ENCODE measurements around the gene SMAP2. TPM values are rescaled to one million over a fixed set of nuclear protein-coding genes. Genes with fewer than 3 reads are reported as not detected.

The SMAP2 gene
- total RNA-seq, 1 experiment from 2014 or later: 8.2 TPM

GRCh38 chr1:40384413-40384762, 10.9 kb downstream of the SMAP2 start:
- H3K14ac ChIP-seq (ENCODE audit: insufficient read depth, low read length): no peak overlapping the region
- no peak overlapping the region for H2BK120ac ChIP-seq (ENCODE audit: low read depth, low read length, poor library complexity, severe bottlenecking)
- H3K27me3 ChIP-seq (ENCODE audit: insufficient read depth, low read length): no peaks in the 10 kb centered on the region
- no peak overlapping the region for H3K4me3 Mint-ChIP-seq
- H2AFZ ChIP-seq (ENCODE audit: low read length): no peak overlapping the region
- DNase-seq: no peak
- TF ChIP-seq CTCF (conservative IDR thresholded peaks at IDR 0.05): no peak
- no peak overlapping the region for H4K91ac ChIP-seq (ENCODE audit: insufficient read length, low read depth, low read length)
- H2BK15ac ChIP-seq (ENCODE audit: low read depth, low read length): no peak overlapping the region
- no peaks in the 10 kb centered on the region for H3K9me3 Mint-ChIP-seq
- H3K23me2 ChIP-seq (ENCODE audit: insufficient read length, low read depth, low read length, poor library complexity, severe bottlenecking): no peaks in the 10 kb centered on the region
- H2BK5ac ChIP-seq (ENCODE audit: insufficient read length, low read length): no peak overlapping the region
- H3K4me2 ChIP-seq (ENCODE audit: insufficient read depth, insufficient read length, low read length): no peak overlapping the region
- H3K23ac ChIP-seq (ENCODE audit: insufficient read length, low read depth, low read length): no peak overlapping the region
- no peak overlapping the region for H3K27ac ChIP-seq (ENCODE audit: insufficient read length, low read depth, low read length)
- H4K5ac ChIP-seq (ENCODE audit: insufficient read length, low read depth, low read length): no peak overlapping the region
- H3K4ac ChIP-seq (ENCODE audit: low read depth, low read length): no peak overlapping the region
- no peaks in the 10 kb centered on the region for H4K20me1 ChIP-seq (ENCODE audit: control insufficient read depth, insufficient read depth, insufficient read length)
- H3K18ac ChIP-seq (ENCODE audit: insufficient read length, low read depth, low read length): no peak overlapping the region
- H3K56ac ChIP-seq (ENCODE audit: insufficient read length, low read depth, low read length): no peak overlapping the region
- H2AK5ac ChIP-seq (ENCODE audit: insufficient read length, low read length): no peak overlapping the region
- peaks cover 8 to 9% of the 10 kb centered on the region in 2 experiments for H3K4me1 Mint-ChIP-seq
- no peaks in the 10 kb centered on the region for H3K79me1 ChIP-seq (ENCODE audit: insufficient read depth, low read depth, low read length, poor library complexity, severe bottlenecking)
- H3K79me2 ChIP-seq (ENCODE audit: insufficient read depth, low read length): no peaks in the 10 kb centered on the region
- H3T11ph ChIP-seq (ENCODE audit: low read length): no peak overlapping the region
- no peak overlapping the region for H3K9ac ChIP-seq (ENCODE audit: extremely low read depth, insufficient read length, low read length)
- H2BK12ac ChIP-seq (ENCODE audit: insufficient read length, low read depth, low read length): no peak overlapping the region
- H4K8ac ChIP-seq (replicated peaks; ENCODE audit: insufficient read length, low read depth, low read length): no peak overlapping the region
- no peak overlapping the region for H2BK20ac ChIP-seq (ENCODE audit: low read depth, low read length, poor library complexity, severe bottlenecking)
- peaks cover 0 to 2% (median 0%) of the 10 kb centered on the region in 3 experiments; a peak in 2 of 7 replicates for H3K36me3 Mint-ChIP-seq (ENCODE audit: insufficient read depth in 1 of 3, low read depth in 3 of 3)
- H3K27ac Mint-ChIP-seq: no peak overlapping the region; a peak in 1 of 7 replicates
- no peaks in the 10 kb centered on the region for H3K27me3 Mint-ChIP-seq (ENCODE audit: low read depth)
- WGBS (ENCODE audit: extremely low coverage, insufficient read length, low lambda C conversion rate): no CpG with 5 or more reads among the region's 2 CpGs
- H3K4me1 ChIP-seq (ENCODE audit: insufficient read depth, low read length): no peaks in the 10 kb centered on the region
- H3K9me3 ChIP-seq (ENCODE audit: control insufficient read depth, low read depth, low read length): no peaks in the 10 kb centered on the region

Data from H9 (cell line).